ENCODE results near the gene FHOD3. TPM values are rescaled to one million over a fixed set of nuclear protein-coding genes. Genes with fewer than 3 reads are reported as not detected.
"Not testable (repeated sequence)": the region's sequence is repeated elsewhere in the genome, so short reads cannot be mapped to it uniquely, and the experiment has no call there.

Gene FHOD3
- total and polyA plus RNA-seq, 5 donors from 2014 or later: not detected

GRCh38 chr18:36459203-36459602 is 161.7 kb downstream of the FHOD3 start:
- no peak overlapping the region for H3K27ac Mint-ChIP-seq
- peak overlapping the region in 1 of 4 donors; percentile 28 for H3K4me3 Mint-ChIP-seq
- DNase-seq: no peak
- H3K27ac ChIP-seq (ENCODE audit: insufficient read depth, low read length, poor library complexity, severe bottlenecking): no peak overlapping the region
- peaks cover 0 to 4% (median 0%) of the 10 kb centered on the region in 7 donors for H3K9me3 Mint-ChIP-seq
- H3K4me3 ChIP-seq (ENCODE audit: low read depth, low read length): no peak overlapping the region
- H3K4me1 Mint-ChIP-seq: no peaks in the 10 kb centered on the region
- no peaks in the 10 kb centered on the region for H3K36me3 Mint-ChIP-seq
- H3K27me3 ChIP-seq (ENCODE audit: control insufficient read depth, insufficient read depth, low read length): peaks cover 2% of the 10 kb centered on the region
- no peaks in the 10 kb centered on the region for H3K36me3 ChIP-seq (ENCODE audit: control insufficient read depth, insufficient read depth, low read length)
- H3K27me3 Mint-ChIP-seq: peaks cover 15% of the 10 kb centered on the region
- H3K9me3 ChIP-seq (ENCODE audit: control insufficient read depth in 2 of 2, low read length in 2 of 2): no peaks in the 10 kb centered on the region
- no peaks in the 10 kb centered on the region for H3K4me1 ChIP-seq (ENCODE audit: control insufficient read depth, insufficient read depth, low read length, poor library complexity, severe bottlenecking)
- ATAC-seq (ENCODE audit: low read depth in 2 of 2): no peak

DNA sequence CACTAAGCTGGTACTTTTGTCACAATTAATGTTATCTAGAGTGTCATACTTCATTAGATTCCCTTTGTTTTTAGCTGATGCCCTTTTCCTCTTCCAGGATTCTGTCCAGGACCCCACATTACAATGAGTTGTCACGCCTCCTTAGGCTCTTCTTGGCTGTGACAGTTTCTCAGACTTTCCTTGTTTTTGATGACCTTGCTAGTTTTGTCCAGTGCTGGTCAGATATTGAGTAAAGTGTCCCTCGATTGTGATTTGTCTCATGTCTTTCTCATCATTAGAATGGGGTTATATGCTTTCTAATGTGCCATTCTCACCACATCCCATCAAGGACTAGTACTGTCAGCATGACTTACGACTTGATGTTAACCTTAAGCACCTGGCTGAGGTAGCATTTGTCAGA is 162.3 kb downstream of the FHOD3 start:
- no peaks in the 10 kb centered on the region for H3K4me1 ChIP-seq (ENCODE audit: control insufficient read depth, insufficient read depth, low read length, poor library complexity, severe bottlenecking)
- H3K9me3 Mint-ChIP-seq: peaks cover 0 to 6% (median 0%) of the 10 kb centered on the region in 7 donors
- H3K27ac ChIP-seq (ENCODE audit: insufficient read depth, low read length, poor library complexity, severe bottlenecking): no peak overlapping the region
- no peak for ATAC-seq (ENCODE audit: low read depth in 2 of 2)
- no peaks in the 10 kb centered on the region for H3K36me3 Mint-ChIP-seq
- H3K4me1 Mint-ChIP-seq: no peaks in the 10 kb centered on the region
- peak overlapping the region in 1 of 4 donors; percentile 28 for H3K4me3 Mint-ChIP-seq
- no peak for DNase-seq
- H3K27me3 ChIP-seq (ENCODE audit: control insufficient read depth, insufficient read depth, low read length): peaks cover 2% of the 10 kb centered on the region
- no peaks in the 10 kb centered on the region for H3K36me3 ChIP-seq (ENCODE audit: control insufficient read depth, insufficient read depth, low read length)
- H3K9me3 ChIP-seq (ENCODE audit: control insufficient read depth in 2 of 2, low read length in 2 of 2): no peaks in the 10 kb centered on the region
- H3K4me3 ChIP-seq (ENCODE audit: low read depth, low read length): no peak overlapping the region
- no peak overlapping the region for H3K27ac Mint-ChIP-seq
- H3K27me3 Mint-ChIP-seq: peaks cover 19% of the 10 kb centered on the region

DNA sequence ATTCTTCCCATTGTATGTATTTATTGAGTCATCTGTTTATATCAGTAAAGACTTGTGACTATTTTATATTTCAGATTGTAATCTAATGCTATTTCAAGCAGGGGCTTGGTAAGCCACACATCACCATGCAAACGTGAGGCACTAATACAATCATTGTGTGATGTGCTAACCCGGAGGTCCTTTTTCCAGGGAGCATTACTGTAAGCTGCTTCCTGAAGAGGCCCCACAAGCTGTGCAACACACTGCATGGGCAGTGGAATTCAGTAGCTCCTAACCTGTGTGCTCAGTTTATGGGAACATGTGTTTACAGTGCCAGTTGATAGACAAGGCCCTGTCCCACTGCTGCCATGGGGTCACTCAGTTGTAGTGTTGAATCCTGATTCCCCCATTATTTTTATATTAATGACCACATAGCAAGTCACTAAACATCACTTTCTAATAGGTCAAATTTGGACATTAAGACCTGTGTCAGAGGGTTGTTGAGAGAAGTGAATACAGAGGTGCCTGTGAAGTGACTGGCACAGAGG is 162.9 kb downstream of the FHOD3 start:
- H3K4me1 ChIP-seq (ENCODE audit: control insufficient read depth, insufficient read depth, low read length, poor library complexity, severe bottlenecking): no peaks in the 10 kb centered on the region
- H3K36me3 ChIP-seq (ENCODE audit: control insufficient read depth, insufficient read depth, low read length): no peaks in the 10 kb centered on the region
- no peak overlapping the region for H3K27ac ChIP-seq (ENCODE audit: insufficient read depth, low read length, poor library complexity, severe bottlenecking)
- H3K36me3 Mint-ChIP-seq: no peaks in the 10 kb centered on the region
- H3K9me3 Mint-ChIP-seq: peaks cover 0 to 6% (median 0%) of the 10 kb centered on the region in 7 donors
- H3K4me3 ChIP-seq (ENCODE audit: low read depth, low read length): no peak overlapping the region
- H3K9me3 ChIP-seq (ENCODE audit: control insufficient read depth in 2 of 2, low read length in 2 of 2): no peaks in the 10 kb centered on the region
- H3K27ac Mint-ChIP-seq: no peak overlapping the region
- H3K4me3 Mint-ChIP-seq: peak overlapping the region in 1 of 4 donors; percentile 48
- ATAC-seq (ENCODE audit: low read depth in 2 of 2) (no peak), DNase-seq (no peak)
- no peaks in the 10 kb centered on the region for H3K27me3 ChIP-seq (ENCODE audit: control insufficient read depth, insufficient read depth, low read length)
- H3K4me1 Mint-ChIP-seq: no peaks in the 10 kb centered on the region
- H3K27me3 Mint-ChIP-seq: peaks cover 22% of the 10 kb centered on the region

DNA sequence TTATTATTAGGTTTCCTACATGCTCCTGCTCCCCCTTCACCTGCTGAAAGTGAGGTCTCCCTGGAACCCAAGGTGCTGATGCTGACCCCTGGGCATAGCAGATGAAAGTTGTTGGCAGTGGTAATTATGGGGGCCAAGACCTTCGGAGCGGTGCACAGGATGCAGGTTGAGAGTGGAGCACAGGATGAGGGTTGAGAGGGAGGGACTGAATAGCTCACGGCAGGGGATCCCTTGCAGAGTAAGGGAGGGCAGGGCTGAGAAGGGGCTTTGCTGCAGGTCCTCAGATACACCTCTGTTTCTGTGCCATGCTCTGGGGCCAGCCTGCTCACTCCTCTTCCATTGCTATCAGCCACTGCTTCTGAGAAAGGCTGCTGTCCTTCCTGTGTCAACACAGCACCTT is 163.3 kb downstream of the FHOD3 start:
- H3K36me3 ChIP-seq (ENCODE audit: control insufficient read depth, insufficient read depth, low read length): no peaks in the 10 kb centered on the region
- no peak overlapping the region for H3K27ac ChIP-seq (ENCODE audit: insufficient read depth, low read length, poor library complexity, severe bottlenecking)
- no peaks in the 10 kb centered on the region for H3K36me3 Mint-ChIP-seq
- ATAC-seq (ENCODE audit: low read depth in 2 of 2): peak in 1 of 2 donors; percentile 9
- H3K4me1 Mint-ChIP-seq: no peaks in the 10 kb centered on the region
- H3K27me3 Mint-ChIP-seq: peaks cover 23% of the 10 kb centered on the region
- peaks cover 0 to 6% (median 0%) of the 10 kb centered on the region in 7 donors for H3K9me3 Mint-ChIP-seq
- no peak overlapping the region for H3K4me3 ChIP-seq (ENCODE audit: low read depth, low read length)
- no peak overlapping the region for H3K27ac Mint-ChIP-seq
- no peaks in the 10 kb centered on the region for H3K9me3 ChIP-seq (ENCODE audit: control insufficient read depth in 2 of 2, low read length in 2 of 2)
- peak overlapping the region in 1 of 4 donors; percentile 48 for H3K4me3 Mint-ChIP-seq
- H3K27me3 ChIP-seq (ENCODE audit: control insufficient read depth, insufficient read depth, low read length): no peaks in the 10 kb centered on the region
- no peaks in the 10 kb centered on the region for H3K4me1 ChIP-seq (ENCODE audit: control insufficient read depth, insufficient read depth, low read length, poor library complexity, severe bottlenecking)
- DNase-seq: no peak

- H3K4me1 Mint-ChIP-seq: no peaks in the 10 kb centered on the region
- Histone ChIP-seq H3K36me3 (ENCODE audit: control insufficient read depth, insufficient read depth, low read length) (no peaks in the 10 kb centered on the region), H3K4me3 (ENCODE audit: low read depth, low read length) (no peak overlapping the region), H3K27ac (ENCODE audit: insufficient read depth, low read length, poor library complexity, severe bottlenecking) (no peak overlapping the region), H3K27me3 (ENCODE audit: control insufficient read depth, insufficient read depth, low read length) (no peaks in the 10 kb centered on the region), H3K9me3 (ENCODE audit: control insufficient read depth in 2 of 2, low read length in 2 of 2) (no peaks in the 10 kb centered on the region), H3K4me1 (ENCODE audit: control insufficient read depth, insufficient read depth, low read length, poor library complexity, severe bottlenecking) (no peaks in the 10 kb centered on the region)
- ATAC-seq (ENCODE audit: low read depth in 2 of 2): no peak
- DNase-seq: no peak
- no peaks in the 10 kb centered on the region for H3K36me3 Mint-ChIP-seq
- peaks cover 23% of the 10 kb centered on the region for H3K27me3 Mint-ChIP-seq
- H3K4me3 Mint-ChIP-seq: peak overlapping the region in 2 of 4 donors; percentile 8 to 34
- H3K27ac Mint-ChIP-seq: no peak overlapping the region
- peaks cover 0 to 6% (median 0%) of the 10 kb centered on the region in 7 donors for H3K9me3 Mint-ChIP-seq
Observed at GRCh38 chr18:36461551-36461987, 164.1 kb downstream of the FHOD3 start.

DNA sequence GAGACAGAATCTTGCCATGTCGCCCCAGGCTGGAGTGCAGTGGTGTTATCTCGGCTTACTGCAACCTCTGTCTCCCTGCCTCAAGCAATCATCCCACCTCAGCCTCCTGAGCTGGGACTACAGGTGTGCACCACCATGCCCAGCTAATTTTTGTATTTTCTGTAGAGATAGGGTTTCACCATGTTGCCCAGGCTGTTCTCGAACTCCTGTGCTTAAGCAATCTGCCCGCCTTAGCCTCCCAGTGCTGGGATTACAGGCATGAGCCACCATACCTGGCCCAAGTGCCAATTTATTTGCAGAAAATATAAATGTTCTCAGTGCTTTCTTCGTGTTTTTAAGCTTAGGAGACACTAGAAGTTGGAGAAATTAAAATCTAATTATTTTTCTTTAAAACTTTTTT is 166.0 kb downstream of the FHOD3 start:
- not testable (repeated sequence) for H3K4me1 Mint-ChIP-seq; H3K4me3 ChIP-seq (ENCODE audit: low read depth, low read length); ATAC-seq (ENCODE audit: low read depth in 2 of 2); H3K27ac ChIP-seq (ENCODE audit: insufficient read depth, low read length, poor library complexity, severe bottlenecking); H3K36me3 ChIP-seq (ENCODE audit: control insufficient read depth, insufficient read depth, low read length); H3K9me3 ChIP-seq (ENCODE audit: control insufficient read depth in 2 of 2, low read length in 2 of 2); H3K36me3 Mint-ChIP-seq; H3K4me1 ChIP-seq (ENCODE audit: control insufficient read depth, insufficient read depth, low read length, poor library complexity, severe bottlenecking); H3K27me3 ChIP-seq (ENCODE audit: control insufficient read depth, insufficient read depth, low read length); H3K9me3 Mint-ChIP-seq
- Mint-ChIP-seq H3K27me3 (peaks cover 23% of the 10 kb centered on the region), H3K27ac (peak overlapping the region in 2 of 3 donors; percentile 33 to 36), H3K4me3 (peak overlapping the region; percentile 27 to 76 (median 66))
- DNase-seq: peak in 1 of 3 donors; percentile 18

- H3K4me3 ChIP-seq (ENCODE audit: low read depth, low read length): no peak overlapping the region
- no peaks in the 10 kb centered on the region for H3K27me3 ChIP-seq (ENCODE audit: control insufficient read depth, insufficient read depth, low read length)
- H3K9me3 ChIP-seq (ENCODE audit: control insufficient read depth in 2 of 2, low read length in 2 of 2): no peaks in the 10 kb centered on the region
- ATAC-seq (ENCODE audit: low read depth in 2 of 2) (no peak), DNase-seq (peak in 1 of 3 donors; percentile 23)
- Mint-ChIP-seq H3K27me3 (peaks cover 23% of the 10 kb centered on the region), H3K27ac (no peak overlapping the region), H3K36me3 (no peaks in the 10 kb centered on the region), H3K4me1 (no peaks in the 10 kb centered on the region), H3K4me3 (peak overlapping the region in 1 of 4 donors; percentile 1), H3K9me3 (peaks cover 0 to 5% (median 0%) of the 10 kb centered on the region in 7 donors)
- H3K36me3 ChIP-seq (ENCODE audit: control insufficient read depth, insufficient read depth, low read length): no peaks in the 10 kb centered on the region
- no peaks in the 10 kb centered on the region for H3K4me1 ChIP-seq (ENCODE audit: control insufficient read depth, insufficient read depth, low read length, poor library complexity, severe bottlenecking)
- no peak overlapping the region for H3K27ac ChIP-seq (ENCODE audit: insufficient read depth, low read length, poor library complexity, severe bottlenecking)
Observed at GRCh38 chr18:36464126-36464651, 166.7 kb downstream of the FHOD3 start.

GRCh38 chr18:36465276-36465675 is 167.8 kb downstream of the FHOD3 start:
- Histone ChIP-seq H3K4me1 (ENCODE audit: control insufficient read depth, insufficient read depth, low read length, poor library complexity, severe bottlenecking) (no peaks in the 10 kb centered on the region), H3K9me3 (ENCODE audit: control insufficient read depth in 2 of 2, low read length in 2 of 2) (no peaks in the 10 kb centered on the region), H3K36me3 (ENCODE audit: control insufficient read depth, insufficient read depth, low read length) (no peaks in the 10 kb centered on the region), H3K27ac (ENCODE audit: insufficient read depth, low read length, poor library complexity, severe bottlenecking) (no peak overlapping the region), H3K4me3 (ENCODE audit: low read depth, low read length) (no peak overlapping the region), H3K27me3 (ENCODE audit: control insufficient read depth, insufficient read depth, low read length) (no peaks in the 10 kb centered on the region)
- no peak for DNase-seq
- Mint-ChIP-seq H3K27me3 (peaks cover 23% of the 10 kb centered on the region), H3K4me3 (peak overlapping the region in 2 of 4 donors; percentile 43 to 58), H3K36me3 (no peaks in the 10 kb centered on the region), H3K27ac (no peak overlapping the region), H3K9me3 (peaks cover 0 to 5% (median 0%) of the 10 kb centered on the region in 7 donors), H3K4me1 (no peaks in the 10 kb centered on the region)
- ATAC-seq (ENCODE audit: low read depth in 2 of 2): no peak
